ENCODE data around the gene RBCK1.
"Not testable (repeated sequence)": the region's sequence is repeated elsewhere in the genome, so short reads cannot be mapped to it uniquely, and the experiment has no call there.

RBCK1 gene

GRCh38 chr20:437787-438486, 29.8 kb downstream of the RBCK1 start:
- DNase-seq (ENCODE audit: low read depth), result no peak

GRCh38 chr20:438571-439469, 30.7 kb downstream of the RBCK1 start:
- DNase-seq (ENCODE audit: low read depth), result no peak

GRCh38 chr20:440148-440547, 32.0 kb downstream of the RBCK1 start:
- DNase-seq (ENCODE audit: low read depth), result no peak

- DNase-seq (ENCODE audit: low read depth), result no peak
Measured at GRCh38 chr20:440636-441035, 32.5 kb downstream of the RBCK1 start.

- no peak for DNase-seq (ENCODE audit: low read depth)
Measured at GRCh38 chr20:443223-443775, 35.2 kb downstream of the RBCK1 start.

GRCh38 chr20:444117-444516, 36.0 kb downstream of the RBCK1 start:
- no peak for DNase-seq (ENCODE audit: low read depth)

- DNase-seq (ENCODE audit: low read depth), result peak; percentile 66
Measured at GRCh38 chr20:444862-445426, 36.8 kb downstream of the RBCK1 start.

- no peak for DNase-seq (ENCODE audit: low read depth)
Measured at GRCh38 chr20:445514-446336, 37.6 kb downstream of the RBCK1 start.

GRCh38 chr20:452021-452420, 43.9 kb downstream of the RBCK1 start:
- not testable (repeated sequence) for DNase-seq (ENCODE audit: low read depth)

- DNase-seq (ENCODE audit: low read depth), result no peak
Measured at GRCh38 chr20:454951-455350, 46.9 kb downstream of the RBCK1 start.

- DNase-seq (ENCODE audit: low read depth), result no peak
Measured at GRCh38 chr20:458776-459175, 50.7 kb downstream of the RBCK1 start.

- no peak for DNase-seq (ENCODE audit: low read depth)
Measured at GRCh38 chr20:460180-460579, 52.1 kb downstream of the RBCK1 start.

GRCh38 chr20:460707-461106, 52.6 kb downstream of the RBCK1 start:
- peak; percentile 69 for DNase-seq (ENCODE audit: low read depth)

- peak; percentile 36 for DNase-seq (ENCODE audit: low read depth)
Measured at GRCh38 chr20:461254-462198, 53.4 kb downstream of the RBCK1 start.

- DNase-seq (ENCODE audit: low read depth), result peak; percentile 79
Measured at GRCh38 chr20:462199-462991, 54.3 kb downstream of the RBCK1 start, which contains the start of gene TBC1D20. TBC1D20 (minus strand) TSS chr20:462533; CDS start chr20:462405, 128 bp downstream.

GRCh38 chr20:467755-468154, 59.7 kb downstream of the RBCK1 start:
- DNase-seq (ENCODE audit: low read depth), result no peak

GRCh38 chr20:469746-470490, 61.8 kb downstream of the RBCK1 start:
- no peak for DNase-seq (ENCODE audit: low read depth)

- no peak for DNase-seq (ENCODE audit: low read depth)
Measured at GRCh38 chr20:472137-472846, 64.2 kb downstream of the RBCK1 start.
